Measurements from ENCODE around the gene E2F1.

The E2F1 gene

GRCh38 chr20:33687370-33687915 is 1.3 kb upstream of the E2F1 start:
- DNase-seq, result no peak

GRCh38 chr20:33686984-33687366 is 790 bp upstream of the E2F1 start:
- DNase-seq, result no peak

- DNase-seq, result peak; percentile 77
Observed at GRCh38 chr20:33685328-33686099, 671 bp downstream of the E2F1 start.

- DNase-seq, result no peak
Observed at GRCh38 chr20:33684533-33685327, 1.5 kb downstream of the E2F1 start.

GRCh38 chr20:33681728-33682353 is 4.3 kb downstream of the E2F1 start:
- DNase-seq, result peak; percentile 42

- no peak for DNase-seq
Observed at GRCh38 chr20:33681288-33681687, 4.9 kb downstream of the E2F1 start.

GRCh38 chr20:33680686-33681085 is 5.5 kb downstream of the E2F1 start:
- DNase-seq, result no peak

- DNase-seq, result peak; percentile 76
Observed at GRCh38 chr20:33679758-33680485, 6.3 kb downstream of the E2F1 start.

GRCh38 chr20:33677991-33678702 is 8.0 kb downstream of the E2F1 start:
- DNase-seq, result no peak

- DNase-seq, result no peak
Observed at GRCh38 chr20:33676652-33677645, 9.2 kb downstream of the E2F1 start.

GRCh38 chr20:33676121-33676520 is 10.1 kb downstream of the E2F1 start:
- no peak for DNase-seq

GRCh38 chr20:33675136-33675959 is 10.8 kb downstream of the E2F1 start:
- no peak for DNase-seq

- peak; percentile 69 for DNase-seq
Observed at GRCh38 chr20:33674294-33675135, 11.7 kb downstream of the E2F1 start, which contains the start of gene NECAB3. NECAB3 (minus strand) TSS chr20:33674428; CDS start chr20:33674352, 76 bp downstream.

GRCh38 chr20:33673410-33674293 is 12.5 kb downstream of the E2F1 start:
- DNase-seq, result no peak

GRCh38 chr20:33673114-33673409 is 13.1 kb downstream of the E2F1 start:
- no peak for DNase-seq

GRCh38 chr20:33672426-33673113 is 13.6 kb downstream of the E2F1 start:
- no peak for DNase-seq

GRCh38 chr20:33671573-33672288 is 14.5 kb downstream of the E2F1 start:
- no peak for DNase-seq

All from activated CD4-positive, alpha-beta T cell treated with anti-CD3 and anti-CD28 coated beads, Interleukin-2, amount 50 U/mL, for 16 hours (primary cell).